NCI-H226 (cell line): Measurements from ENCODE around the gene CKB.
A peak's percentile ranks its signal among the peaks of the same experiment; 100 is the strongest.

Experiments
- DNase-seq: peaks from one replicate; pipeline ENCODE4 v3.0.0-alpha.2; 2015

Gene CKB

GRCh38 chr14:103510724-103511693 is 11.6 kb downstream of the CKB start:
- DNase-seq, result no peak

DNA sequence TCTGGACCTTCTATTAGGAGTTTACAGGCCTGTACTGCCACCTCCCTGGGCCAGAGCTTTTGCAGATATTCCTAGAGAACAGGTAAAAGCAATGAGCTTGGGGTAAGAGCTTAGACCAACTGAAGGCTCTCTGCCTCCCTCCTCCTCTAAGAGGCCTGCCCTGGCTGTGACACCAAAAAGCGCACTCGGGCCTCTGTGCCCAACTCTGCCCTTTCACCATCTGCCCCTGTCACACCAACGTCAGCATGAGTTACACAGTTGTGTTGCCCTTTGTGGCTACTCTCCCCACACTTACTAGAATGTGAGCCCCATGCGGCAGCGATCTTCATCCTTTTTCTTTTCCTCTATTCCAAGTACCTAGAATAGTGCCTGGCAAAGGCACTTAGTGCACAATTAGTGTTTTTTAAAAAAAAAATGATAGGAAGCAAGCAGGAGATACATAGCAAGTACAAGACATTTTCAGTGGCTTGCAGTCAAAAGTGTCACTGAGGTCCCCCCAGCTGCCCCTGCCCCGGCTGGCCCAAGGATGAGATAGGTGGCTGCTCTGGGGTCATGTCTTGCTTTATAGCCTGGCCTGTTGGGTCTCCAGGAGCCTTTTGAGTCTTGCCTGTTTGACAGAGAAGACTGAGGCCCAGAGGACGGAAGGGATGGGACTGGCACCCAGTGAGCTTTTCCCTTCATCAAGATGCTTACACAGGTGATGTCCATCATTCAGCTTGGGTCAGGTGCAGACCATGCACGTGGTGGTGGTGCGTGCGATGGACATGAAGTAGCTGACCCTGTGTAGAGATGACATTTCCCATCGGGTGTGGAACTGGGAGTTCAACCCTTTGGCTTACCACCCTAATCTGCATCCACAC is 12.5 kb downstream of the CKB start:
- DNase-seq, result no peak

DNA sequence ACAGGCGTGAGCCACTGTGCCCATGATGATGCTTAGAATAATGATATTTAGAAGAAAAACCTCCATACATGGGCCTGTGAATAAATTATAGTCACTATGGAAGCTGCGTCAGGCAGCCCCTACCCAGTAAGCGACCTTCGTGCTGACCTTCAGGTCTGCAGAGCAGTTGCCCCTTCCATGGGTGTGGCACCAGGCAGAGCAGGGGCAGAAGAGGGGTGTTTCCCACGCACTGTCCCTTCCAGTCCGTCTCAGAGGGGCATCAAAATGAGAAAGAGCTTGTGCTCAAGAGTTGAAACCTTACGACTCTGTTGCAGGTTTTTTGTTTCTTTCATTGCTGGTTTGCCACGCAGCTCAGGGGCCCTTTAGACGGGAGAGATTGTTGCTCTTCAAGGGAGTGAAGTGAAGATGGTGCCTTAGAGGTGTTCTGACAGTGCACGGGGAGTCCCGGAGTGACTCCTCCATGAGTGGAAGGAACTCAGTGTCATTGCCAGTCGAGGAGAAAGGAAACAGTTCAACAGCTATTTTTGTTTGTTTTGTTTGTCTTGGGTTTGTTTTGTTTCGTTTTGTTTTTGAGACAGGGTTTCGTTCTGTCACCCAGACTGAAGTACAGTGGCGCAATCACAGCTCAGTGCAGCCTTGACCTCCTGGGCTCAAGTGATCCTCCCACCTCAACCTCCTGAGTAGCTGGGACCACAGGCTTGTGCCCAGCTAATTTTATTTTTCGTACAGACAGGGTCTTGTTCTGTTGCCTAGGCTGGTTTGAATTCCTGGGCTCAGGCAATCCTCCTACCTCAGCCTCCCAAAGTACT is 13.9 kb downstream of the CKB start:
- no peak for DNase-seq

DNA sequence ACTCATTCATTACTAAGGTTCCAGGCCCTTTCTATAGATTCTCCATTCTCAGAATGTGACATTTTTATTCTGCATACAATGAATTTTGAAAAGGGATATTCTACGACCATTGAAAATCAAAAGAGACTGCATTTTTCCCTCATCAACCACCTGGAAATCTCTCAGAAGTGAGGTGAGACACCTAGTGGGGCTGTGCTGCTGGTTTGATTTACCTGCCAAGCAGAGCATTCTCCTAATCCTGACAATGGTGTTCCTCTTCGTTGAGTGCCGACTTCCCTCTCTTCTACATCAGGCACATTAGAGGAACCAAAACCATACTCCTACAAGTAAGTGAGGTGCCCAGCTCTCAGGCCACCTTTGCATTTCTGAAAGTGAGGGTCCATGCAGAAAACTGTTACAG is 14.9 kb downstream of the CKB start:
- DNase-seq, result no peak

DNA sequence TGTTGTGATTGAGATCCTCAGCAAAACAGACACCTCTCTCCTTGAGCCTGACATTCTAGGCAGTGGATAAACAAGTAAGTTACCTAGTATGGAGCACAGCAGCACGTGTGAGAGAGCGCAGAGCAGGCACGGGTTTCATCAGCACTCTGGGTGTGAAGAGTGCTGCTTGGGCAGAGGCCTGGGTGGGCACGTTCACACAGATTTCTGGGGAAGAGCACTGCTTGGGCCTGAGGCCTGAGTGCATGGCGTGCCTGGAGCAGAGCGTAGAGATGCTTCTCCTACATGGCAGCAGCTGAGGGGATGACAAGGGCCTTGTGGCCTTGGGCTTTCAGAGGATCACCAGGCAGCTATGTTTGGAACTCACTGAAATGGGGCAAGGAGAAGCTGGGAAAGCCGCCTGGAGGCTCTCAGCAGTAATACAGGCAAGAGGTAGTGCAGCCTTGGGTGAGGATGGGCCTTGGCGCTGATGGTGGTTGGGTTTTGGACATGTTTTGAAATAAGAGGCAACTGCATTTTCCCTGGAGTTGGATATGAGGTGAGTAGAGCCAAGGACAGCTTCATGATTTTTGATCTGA is 17.6 kb downstream of the CKB start:
- no peak for DNase-seq

DNA sequence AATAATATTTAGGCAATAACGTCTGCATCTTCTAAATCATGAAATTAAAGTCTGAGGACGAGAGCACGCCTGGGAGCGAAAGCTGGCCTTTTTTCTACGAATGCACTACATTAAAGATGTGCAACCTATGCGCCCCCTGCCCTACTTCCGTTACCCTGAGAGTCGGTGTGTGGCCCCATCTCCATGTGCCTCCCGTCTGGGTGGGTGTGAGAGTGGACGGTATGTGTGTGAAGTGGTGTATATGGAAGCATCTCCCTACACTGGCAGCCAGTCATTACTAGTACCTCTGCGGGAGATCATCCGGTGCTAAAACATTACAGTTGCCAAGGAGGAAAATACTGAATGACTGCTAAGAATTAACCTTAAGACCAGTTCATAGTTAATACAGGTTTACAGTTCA is 19.3 kb downstream of the CKB start:
- no peak for DNase-seq

- DNase-seq, result no peak
Measured at GRCh38 chr14:103502877-103503276, 19.8 kb downstream of the CKB start.

- no peak for DNase-seq
Measured at GRCh38 chr14:103501921-103502669, 20.5 kb downstream of the CKB start.

DNA sequence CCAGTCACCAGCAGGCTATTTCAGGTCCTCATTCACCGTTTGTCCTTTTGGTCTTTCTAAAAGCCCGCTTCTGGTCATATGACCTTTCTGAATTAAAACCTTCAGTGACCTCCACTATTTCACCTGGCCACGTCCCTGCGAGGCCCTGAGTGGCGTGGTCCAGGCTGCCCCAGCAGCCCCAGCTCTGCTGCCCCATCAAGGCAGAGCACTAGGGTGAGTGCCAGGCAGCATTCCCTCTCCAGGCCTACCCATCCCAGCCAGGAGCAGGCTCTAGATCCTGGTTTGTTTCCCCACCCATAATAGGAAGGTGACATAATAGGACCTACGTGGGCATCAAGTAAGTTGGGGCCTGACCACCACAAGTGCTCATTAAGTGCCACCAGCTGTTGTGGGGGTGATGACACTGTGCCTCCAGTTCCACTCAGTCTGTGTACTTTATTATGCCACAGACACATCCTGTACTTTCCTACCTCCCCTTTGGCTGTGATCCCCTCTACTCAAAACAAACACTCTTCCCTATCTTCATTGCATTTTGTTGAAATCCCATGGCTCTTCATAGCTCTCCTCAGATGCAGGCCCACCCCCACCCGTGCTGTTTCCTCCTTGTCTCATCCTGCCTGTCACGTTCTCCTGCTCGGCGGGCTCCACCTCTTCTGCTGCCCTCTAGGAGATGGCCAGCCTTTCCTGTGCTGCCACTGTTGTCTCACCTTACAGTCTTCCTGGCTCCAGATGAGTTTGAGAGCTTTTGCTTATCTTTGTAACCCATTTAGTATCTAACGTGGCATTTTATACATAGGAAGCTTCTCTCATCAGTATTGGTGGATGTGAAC is 21.4 kb downstream of the CKB start:
- no peak for DNase-seq

DNA sequence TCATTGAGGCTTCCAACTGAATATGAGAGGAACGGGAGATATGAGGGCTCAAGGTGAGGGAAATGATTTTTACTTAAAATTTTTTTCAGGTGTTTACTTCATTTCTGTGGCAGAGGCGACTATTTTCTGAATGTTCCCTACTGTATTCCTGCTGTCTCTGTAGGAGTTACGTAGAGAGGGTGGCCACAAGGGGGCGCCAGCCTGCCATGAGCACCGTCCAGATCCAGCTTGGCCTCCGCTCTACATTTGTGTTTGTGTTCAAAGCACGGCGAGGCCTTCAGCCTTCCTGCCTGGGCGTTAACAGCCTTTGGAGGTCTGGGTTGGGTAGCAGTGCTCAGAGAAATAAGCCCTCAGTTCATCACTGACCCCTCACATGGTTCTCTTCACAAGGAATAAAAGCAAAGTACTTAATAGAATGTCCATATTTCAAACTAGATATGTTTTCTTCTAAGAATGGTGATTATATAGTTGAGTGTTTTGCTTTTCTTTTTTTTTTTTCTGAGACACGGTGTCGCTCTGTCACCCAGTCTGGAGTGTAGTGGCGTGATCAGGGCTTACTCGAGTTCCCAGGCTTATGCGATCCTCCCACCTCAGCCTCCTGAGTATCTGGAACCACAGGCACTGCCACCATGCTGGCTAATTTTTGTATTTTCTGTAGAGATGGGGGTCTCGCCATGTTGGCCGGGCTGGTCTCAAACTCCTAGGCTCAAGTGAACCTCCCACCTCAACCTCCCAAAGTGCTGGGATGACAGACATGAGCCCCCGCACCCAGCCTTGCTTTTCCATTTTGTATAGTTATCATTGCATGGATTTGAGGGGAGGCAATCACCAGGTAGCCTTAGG is 22.3 kb downstream of the CKB start:
- peak; percentile 39 for DNase-seq

DNA sequence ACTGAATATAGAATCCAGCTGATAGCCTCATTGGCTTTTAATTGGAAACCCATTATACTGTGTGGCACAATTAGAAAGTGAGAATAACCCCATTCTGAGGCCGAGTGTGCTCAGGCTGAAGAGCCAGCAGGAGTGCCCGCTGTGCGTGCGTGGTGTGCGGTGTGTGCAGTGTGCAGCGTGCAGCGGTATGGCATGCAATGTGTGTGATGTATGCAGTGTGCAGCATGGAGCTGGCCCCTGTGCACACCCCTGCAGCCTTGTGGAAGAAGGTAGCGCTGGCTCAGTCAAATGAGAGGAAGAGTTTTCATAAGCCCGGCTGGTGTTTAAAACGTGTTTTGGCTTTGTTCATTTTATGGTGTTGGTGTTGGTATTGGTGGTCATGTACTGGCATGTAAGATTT is 22.9 kb downstream of the CKB start:
- DNase-seq, result no peak

- DNase-seq, result no peak
Measured at GRCh38 chr14:103496776-103497175, 25.9 kb downstream of the CKB start.

DNA sequence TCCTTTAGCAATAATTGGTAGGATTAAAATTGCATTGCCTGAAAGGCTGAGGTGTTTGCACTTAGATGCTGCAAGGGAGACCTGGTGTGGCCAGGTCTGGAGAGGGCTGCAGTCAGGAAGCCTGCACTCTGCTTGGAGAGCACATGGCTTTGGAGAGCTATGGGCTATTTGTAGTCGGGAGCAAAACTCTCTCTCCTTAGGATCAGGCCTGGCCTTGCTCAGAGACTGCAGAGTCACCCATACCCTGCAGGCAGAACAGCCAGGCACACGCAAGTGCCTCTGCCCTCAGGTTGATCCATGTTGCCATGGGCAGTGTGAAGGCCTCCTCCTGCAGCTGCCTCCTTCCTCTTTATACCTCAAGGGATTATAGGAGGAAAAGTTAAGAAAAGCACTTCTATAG is 26.8 kb downstream of the CKB start:
- no peak for DNase-seq

DNA sequence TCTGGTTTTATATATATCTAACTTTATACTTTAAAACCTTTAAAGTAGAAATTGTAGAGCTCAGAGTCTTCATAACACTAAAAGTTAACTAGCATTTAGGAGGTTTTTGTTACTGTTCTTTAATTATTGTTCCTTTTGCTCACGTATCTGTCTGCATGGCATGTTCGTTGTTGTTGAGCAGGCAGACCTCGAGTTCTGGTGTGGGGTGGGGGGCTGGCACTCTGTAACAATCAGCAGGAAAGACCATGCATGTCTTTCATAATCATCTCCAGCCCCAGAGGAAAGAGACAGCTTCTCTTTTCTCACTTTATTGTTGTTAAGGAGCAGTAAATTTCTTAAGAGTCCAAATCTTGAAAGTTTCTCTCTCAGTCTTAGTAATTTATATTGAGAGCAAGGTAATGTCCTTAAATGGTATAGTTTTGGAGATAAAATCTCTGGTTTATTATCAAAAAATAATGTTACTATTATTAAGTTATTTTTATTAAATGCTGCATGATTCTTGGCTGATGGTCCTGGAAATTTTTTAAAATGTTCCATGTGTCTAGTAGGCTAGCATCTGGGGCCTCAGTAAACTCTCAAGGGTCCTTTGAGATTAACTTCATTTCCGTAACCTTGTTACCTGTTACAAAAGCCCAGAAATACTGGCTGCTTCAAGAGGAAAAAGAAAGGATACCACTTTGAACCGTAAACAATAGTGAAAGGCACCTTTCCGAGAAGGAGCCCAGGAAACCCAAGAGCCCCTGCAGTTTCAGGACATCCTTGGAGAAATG is 30.3 kb downstream of the CKB start:
- no peak for DNase-seq

DNA sequence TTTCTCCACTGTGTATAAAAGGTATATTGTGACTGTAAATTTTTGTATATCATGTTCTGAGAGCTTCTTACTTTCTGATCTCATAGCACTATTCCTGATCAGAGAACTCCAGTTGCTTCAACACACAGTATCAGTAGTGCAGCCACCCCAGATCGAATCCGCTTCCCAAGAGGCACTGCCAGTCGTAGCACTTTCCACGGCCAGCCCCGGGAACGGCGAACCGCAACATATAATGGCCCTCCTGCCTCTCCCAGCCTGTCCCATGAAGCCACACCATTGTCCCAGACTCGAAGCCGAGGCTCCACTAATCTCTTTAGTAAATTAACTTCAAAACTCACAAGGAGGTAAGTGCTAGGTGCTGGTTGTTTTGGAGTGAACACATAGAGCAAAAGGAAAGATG is 30.9 kb downstream of the CKB start:
- no peak for DNase-seq

DNA sequence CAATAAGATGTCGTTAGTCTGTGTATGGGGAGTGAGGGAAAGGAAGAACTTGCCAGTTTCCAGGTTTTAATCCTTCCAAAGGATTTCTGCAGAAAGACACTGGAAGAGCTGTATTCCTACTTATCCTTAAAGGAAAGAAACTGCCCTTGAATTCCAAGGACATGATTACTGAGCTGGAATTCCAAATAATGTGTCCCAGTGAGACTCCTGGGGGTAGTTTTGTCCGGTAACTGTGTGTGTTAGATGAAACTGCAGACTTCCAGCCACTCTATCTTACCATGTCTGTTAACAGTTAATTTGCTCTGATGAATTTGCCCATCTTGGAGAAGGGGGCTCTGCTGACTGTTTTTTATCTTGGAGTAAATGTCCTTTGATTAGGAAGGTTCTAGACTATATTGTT is 33.0 kb downstream of the CKB start:
- DNase-seq, result no peak

DNA sequence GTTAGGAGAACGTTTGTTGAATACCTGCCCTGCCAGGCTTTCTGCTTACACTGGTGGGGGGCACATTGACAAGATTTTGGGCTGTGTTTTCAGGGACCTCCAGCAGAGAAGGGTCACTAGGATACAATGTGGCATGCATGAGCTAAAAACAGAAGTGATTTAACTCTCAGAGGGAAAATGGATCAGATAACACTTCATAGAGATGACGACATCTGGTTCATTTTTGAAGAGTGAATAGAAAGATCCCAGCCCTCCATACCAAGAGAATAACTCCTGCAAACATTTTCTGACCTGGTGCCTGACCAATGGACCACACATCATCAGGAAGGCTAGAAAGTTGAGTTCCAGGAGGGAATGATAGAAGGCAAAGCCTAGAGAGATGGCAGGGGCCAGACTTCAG is 33.7 kb downstream of the CKB start:
- no peak for DNase-seq

DNA sequence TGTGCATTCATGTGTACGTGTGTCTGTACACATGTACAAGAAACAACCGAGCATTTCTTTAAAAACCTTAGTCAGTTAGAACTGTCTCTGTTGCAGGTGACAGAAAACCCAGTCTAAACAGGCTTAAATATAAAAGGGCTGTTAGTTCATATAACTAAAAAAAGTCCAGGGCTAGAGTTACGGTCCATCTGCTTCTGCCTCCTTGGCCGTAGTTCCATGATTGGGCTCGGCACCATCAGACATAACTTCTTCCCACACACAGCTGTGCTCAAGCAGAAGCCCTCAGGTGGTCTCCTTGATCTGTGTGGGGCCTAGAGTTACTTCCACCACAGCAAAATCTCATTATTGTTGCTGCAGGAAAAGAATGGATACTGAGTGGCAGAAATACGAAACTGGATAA is 34.6 kb downstream of the CKB start:
- no peak for DNase-seq

DNA sequence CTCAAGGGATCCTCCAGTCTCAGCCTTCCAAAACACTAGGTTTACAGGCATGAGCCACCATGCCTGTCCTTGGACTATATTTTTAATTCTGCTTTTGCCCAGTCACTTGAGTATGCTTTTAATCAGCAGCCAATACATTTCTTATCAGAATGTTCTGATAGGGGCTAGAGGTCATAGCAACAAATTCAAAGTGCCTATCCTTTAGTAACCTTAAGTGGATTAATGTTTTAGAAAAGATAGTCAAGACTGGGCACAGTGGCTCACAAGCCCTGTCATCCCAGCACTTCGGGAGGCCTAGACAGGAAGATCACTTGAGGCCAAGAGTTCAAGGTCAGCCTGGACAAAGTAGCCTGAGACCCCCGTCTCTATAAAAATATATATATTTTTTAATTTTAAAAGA is 37.1 kb downstream of the CKB start:
- DNase-seq, result no peak
